Uterus (tissue), 2 donors: ENCODE results near the gene DNAH8.

Source experiments
- POLR2A ChIP-seq, 2 donors: fragments of 450-650 bp; IDR thresholded peaks; one replicate each; pipeline ENCODE4 v1.6.1; 2016; ENCODE audit warnings: antibody characterized with exemption in 2 of 2, mild to moderate bottlenecking in 1 of 2, moderate library complexity in 1 of 2
- TF ChIP-seq, protein P1 (sequence below), 4 experiments: fragments of 200-600 bp in 2 of 4; fragments of 450-650 bp in 2 of 4; sonication (generic) in 2 of 4; IDR thresholded peaks; one replicate each; pipeline ENCODE4 v1.5.1; 2016 to 2019; ENCODE audit warnings: antibody characterized with exemption in 4 of 4, mild to moderate bottlenecking in 2 of 4, moderate library complexity in 1 of 4

- TF ChIP-seq POLR2A (IDR thresholded peaks at IDR 0.05) = no peak
- TF ChIP-seq, protein P1, sequence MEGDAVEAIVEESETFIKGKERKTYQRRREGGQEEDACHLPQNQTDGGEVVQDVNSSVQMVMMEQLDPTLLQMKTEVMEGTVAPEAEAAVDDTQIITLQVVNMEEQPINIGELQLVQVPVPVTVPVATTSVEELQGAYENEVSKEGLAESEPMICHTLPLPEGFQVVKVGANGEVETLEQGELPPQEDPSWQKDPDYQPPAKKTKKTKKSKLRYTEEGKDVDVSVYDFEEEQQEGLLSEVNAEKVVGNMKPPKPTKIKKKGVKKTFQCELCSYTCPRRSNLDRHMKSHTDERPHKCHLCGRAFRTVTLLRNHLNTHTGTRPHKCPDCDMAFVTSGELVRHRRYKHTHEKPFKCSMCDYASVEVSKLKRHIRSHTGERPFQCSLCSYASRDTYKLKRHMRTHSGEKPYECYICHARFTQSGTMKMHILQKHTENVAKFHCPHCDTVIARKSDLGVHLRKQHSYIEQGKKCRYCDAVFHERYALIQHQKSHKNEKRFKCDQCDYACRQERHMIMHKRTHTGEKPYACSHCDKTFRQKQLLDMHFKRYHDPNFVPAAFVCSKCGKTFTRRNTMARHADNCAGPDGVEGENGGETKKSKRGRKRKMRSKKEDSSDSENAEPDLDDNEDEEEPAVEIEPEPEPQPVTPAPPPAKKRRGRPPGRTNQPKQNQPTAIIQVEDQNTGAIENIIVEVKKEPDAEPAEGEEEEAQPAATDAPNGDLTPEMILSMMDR (IDR thresholded peaks at IDR 0.05) = no peak
Measured at GRCh38 chr6:38845931-38846330, 130.8 kb downstream of the DNAH8 start.
